Vagina (tissue), 2 donors: Measurements from ENCODE around the gene MRC2.

Experiments
- CTCF ChIP-seq, 3 experiments: fragments of 450-650 bp in 2 of 3; fragments of 200-600 bp in 1 of 3; sonication (generic) in 1 of 3; IDR thresholded peaks; one replicate each; pipeline ENCODE4 v1.5.1; 2017 to 2019; ENCODE audit warnings: antibody characterized with exemption in 3 of 3, mild to moderate bottlenecking in 2 of 3, moderate library complexity in 2 of 3
- POLR2AphosphoS5 ChIP-seq, 2 donors: sonication (generic); formaldehyde crosslinking; IDR thresholded peaks; one replicate each; pipeline ENCODE4 v1.9.0; 2017; ENCODE audit warnings: antibody characterized with exemption in 2 of 2, mild to moderate bottlenecking in 2 of 2, low read depth in 1 of 2; ENCODE audit not compliant: insufficient read depth in 1 of 2

GRCh38 chr17:62701706-62702085, 74.2 kb downstream of the MRC2 start:
- TF ChIP-seq CTCF (IDR thresholded peaks at IDR 0.05) (no peak), POLR2AphosphoS5 (IDR thresholded peaks at IDR 0.05; ENCODE audit: insufficient read depth in 1 of 2, low read depth in 1 of 2) (no peak)
